Cardiac septum (tissue), 1 donor: ENCODE data around the gene CACNA2D4. TPM values are rescaled to one million over a fixed set of nuclear protein-coding genes. Genes with fewer than 3 reads are reported as not detected.

ENCODE experiments used
- total RNA-seq: library from RNA; stranded (reverse); fragmentation: NEBNext Ultra II Directional; extraction: Animal tissue kit (Norgen Biotek cat#: 25700); gene quantifications from one replicate; pipeline ENCODE4 v1.2.1, GENCODE V29; 2021
- donor health status: DM: no; HTN: no; CAD: no.

CACNA2D4 gene
- total RNA-seq, 1 donor from 2014 or later: 0.89 TPM

Other genes starting within 250 kb of the CACNA2D4 start
- 33.4 TPM for gene ADIPOR2, start 227.6 kb downstream of the CACNA2D4 start, total RNA-seq
- gene LRTM2, start 98.1 kb downstream of the CACNA2D4 start, total RNA-seq: not detected
- 2.1 TPM for gene DCP1B, start 85.8 kb upstream of the CACNA2D4 start, total RNA-seq
- 182 TPM for gene CACNA1C, start 134.3 kb upstream of the CACNA2D4 start, total RNA-seq